Esophagus squamous epithelium (tissue), 4 donors: ENCODE results near the gene GPR150.

Experiments
- CTCF ChIP-seq, 6 experiments: fragments of 450-650 bp in 4 of 6; fragments of 200-600 bp in 2 of 6; sonication (generic) in 2 of 6; IDR thresholded peaks; one replicate each; pipeline ENCODE4 v1.5.1; 2016 to 2019; ENCODE audit warnings: antibody characterized with exemption in 6 of 6, mild to moderate bottlenecking in 4 of 6, moderate library complexity in 4 of 6
- POLR2A ChIP-seq, 4 donors: fragments of 450-650 bp; IDR thresholded peaks; one replicate each; pipeline ENCODE4 v1.6.1; 2017; ENCODE audit warnings: antibody characterized with exemption in 4 of 4, mild to moderate bottlenecking in 4 of 4, moderate library complexity in 3 of 4

GRCh38 chr5:95660060-95660459, 40.2 kb downstream of the GPR150 start:
- TF ChIP-seq CTCF (IDR thresholded peaks at IDR 0.05) (no peak), POLR2A (IDR thresholded peaks at IDR 0.05) (no peak)
